Activated T-cell treated with anti-CD3 and anti-CD28 coated beads for 4 hours (primary cell): Measurements from ENCODE around the gene RPUSD4.
"Not testable (repeated sequence)": the region's sequence is repeated elsewhere in the genome, so short reads cannot be mapped to it uniquely, and the experiment has no call there.

Experiments
- DNase-seq: peaks from one replicate; pipeline ENCODE4 v3.0.0-alpha.2; 2020

Gene RPUSD4, protein sequence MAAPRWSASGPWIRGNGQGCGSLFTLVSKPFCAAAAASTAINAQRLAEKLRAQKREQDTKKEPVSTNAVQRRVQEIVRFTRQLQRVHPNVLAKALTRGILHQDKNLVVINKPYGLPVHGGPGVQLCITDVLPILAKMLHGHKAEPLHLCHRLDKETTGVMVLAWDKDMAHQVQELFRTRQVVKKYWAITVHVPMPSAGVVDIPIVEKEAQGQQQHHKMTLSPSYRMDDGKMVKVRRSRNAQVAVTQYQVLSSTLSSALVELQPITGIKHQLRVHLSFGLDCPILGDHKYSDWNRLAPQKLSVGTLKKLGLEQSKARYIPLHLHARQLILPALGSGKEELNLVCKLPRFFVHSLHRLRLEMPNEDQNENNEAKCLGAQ

DNA sequence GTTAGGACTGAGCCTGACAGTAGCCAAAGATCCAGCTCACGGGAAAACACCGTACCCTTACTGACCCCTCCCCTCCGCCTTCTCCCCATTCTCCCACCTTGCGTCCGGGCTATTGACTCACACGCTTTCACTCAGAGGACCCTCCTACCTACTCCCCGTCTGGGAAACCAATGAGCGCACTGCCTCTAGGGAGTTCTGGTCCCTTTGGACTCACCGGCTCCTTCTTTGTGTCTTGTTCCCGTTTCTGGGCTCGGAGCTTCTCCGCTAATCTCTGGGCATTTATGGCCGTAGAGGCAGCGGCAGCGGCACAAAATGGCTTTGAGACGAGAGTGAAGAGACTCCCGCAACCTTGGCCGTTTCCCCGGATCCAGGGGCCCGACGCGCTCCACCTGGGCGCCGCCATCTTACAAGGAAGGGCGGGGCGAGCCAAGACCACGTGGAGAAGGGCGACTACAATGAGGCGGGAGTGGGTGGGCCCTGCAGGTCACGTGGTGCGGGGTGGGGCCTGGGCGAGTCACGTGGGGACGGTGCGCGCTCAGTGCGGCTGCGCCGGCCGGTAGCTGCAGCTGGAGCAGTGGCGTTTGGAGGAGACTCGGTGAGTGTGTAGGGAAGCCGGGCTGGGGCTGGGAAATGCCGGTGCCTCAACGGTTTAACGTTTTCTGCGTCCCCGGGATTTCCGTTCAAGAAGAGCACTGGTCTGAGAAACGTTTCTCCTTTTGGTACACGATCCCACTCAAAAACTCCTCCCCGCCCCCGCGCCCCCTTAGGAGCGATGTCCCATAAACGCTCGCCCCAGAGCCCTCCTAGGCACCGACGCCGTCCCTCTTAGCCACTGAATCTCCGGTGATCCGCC is at the start of gene RPUSD4, which contains the start of gene FAM118B:
RPUSD4 (minus strand) TSS at position 415 of the 853 bp plus-strand sequence; CDS start at position 403, 12 bp downstream.
FAM118B (plus strand) TSS at position 547 of the 853 bp plus-strand sequence. CDS start 23,220 bp downstream, outside the sequence.
- peak; percentile 99 for DNase-seq

DNA sequence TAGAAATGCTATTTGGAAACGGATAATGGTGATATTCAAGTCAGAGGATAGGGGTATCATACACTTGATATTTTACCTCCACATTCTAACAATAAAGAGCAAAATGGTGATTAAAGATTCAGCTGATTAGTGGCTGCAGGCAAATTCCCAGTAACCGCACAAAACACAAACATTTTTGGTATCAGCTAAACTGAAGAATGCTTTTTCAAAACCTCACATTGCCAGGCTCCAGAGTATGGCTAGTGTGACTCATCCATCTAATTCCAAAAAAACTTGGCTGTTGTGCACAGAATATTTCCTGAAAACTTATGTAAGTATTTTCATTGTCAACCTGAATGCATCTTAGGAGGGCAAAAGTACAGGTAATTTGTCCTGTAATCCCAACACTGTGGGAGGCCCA is 46.3 kb upstream of the RPUSD4 start:
- no peak for DNase-seq

DNA sequence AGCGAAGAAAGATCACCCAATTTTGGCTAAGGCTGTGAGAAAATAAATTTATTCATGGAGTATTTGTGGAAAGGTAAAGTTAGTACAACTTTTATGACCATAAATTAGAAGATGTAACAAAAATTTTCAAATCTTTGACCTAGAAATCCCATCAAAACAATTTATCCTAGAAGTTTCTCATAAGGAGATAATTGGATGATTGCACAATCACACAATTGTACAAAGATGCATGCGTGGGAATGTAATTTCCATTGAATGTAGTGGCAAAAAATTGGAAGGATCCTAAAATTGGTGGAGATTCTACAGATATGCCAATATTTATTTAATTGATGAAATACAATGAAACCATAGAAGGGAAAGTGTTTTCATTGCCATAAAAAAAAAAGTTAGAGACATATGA is 45.7 kb upstream of the RPUSD4 start:
- DNase-seq, result no peak

DNA sequence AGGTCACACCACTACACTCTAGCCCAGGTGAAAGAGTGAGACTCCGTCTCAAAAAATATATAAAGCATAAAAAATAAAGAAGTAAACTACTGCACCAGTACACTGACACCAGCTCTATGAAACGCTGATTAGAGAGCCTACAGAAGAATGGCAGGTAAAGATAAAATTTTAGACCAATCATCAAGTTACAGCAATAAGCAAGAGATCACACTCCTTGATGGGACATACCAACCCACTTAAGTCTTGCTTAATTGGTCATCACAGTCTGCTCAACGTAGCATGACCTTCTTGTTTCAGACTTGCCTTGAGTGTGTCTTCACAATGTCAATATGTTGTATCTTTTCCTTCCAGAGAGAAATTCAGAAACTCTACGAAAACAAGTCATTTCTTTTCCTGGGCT is 44.8 kb upstream of the RPUSD4 start:
- DNase-seq, result no peak

DNA sequence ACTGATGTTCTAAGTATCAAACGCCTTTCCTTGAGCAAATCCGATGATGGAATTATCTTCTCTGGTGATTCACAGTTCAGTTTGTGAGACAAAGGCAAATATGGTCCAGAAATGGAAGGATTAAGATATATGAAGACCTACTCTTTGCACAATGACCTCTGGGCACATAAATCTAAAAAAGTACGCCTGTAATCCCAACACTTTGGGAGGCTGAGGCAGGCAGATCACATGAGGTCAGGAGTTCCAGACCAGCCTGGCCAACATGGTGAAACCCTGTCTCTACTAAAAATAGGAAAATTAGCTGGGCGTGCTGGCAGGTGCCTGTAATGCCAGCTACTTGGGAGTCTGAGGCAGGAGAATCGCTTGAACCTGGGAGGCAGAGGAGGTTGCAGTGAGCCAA is 44.1 kb upstream of the RPUSD4 start:
- DNase-seq, result not testable (repeated sequence)

DNA sequence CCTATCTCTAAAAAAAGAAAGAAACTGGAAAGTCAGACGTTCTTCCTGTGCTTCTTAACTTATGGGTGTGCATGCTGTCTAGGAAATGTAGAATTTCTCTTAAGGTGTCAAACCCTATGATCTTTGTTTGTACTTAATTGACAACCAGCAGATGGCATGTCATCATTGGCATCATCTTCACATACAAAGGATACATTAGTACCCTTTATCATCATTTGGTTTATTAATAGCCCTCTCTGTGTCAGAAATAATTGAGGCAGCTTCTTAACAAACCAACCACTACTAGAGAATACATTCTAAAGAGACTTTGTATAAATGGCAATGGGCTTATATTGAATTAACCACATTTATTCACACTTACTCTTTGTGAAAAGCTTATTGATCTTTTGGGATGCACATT is 43.4 kb upstream of the RPUSD4 start:
- no peak for DNase-seq

DNA sequence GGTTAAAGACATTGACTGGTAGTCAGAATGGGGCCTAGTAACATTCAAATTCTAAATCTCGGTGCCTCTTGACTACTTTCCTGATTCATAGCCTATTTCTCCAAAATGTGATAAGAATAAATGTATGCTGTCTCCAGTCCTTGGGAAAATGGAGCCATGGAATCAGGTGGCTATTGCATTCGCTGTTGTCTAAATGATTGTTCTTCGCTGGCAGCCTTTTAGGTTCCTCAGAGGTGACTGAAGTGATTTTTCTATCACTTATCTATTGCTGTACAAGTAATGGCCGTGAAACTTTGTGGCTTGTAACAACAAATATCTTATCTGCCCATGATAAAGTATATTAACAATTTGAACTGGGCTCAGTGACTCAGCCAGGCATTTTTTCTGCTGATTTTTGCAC is 41.8 kb upstream of the RPUSD4 start:
- DNase-seq, result no peak

DNA sequence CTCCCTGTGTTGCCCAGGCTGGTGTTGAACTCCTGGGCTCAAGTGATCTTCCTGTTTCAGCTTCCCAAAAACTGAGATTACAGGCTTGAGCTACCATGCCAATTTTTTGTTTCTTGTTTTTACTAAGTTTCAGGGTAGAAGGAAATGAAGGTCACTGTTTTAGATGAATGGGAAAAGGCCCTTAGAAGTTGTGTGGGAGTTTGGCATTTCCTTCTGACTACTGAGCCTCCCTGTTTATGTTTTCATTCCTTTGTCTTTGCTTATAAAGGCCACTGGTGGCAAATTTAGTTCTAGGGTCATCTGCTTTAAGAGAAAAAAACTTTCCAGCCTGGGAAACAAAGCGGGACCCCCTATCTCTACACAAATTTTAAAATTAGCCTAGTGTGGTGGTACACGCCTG is 35.2 kb upstream of the RPUSD4 start:
- no peak for DNase-seq

DNA sequence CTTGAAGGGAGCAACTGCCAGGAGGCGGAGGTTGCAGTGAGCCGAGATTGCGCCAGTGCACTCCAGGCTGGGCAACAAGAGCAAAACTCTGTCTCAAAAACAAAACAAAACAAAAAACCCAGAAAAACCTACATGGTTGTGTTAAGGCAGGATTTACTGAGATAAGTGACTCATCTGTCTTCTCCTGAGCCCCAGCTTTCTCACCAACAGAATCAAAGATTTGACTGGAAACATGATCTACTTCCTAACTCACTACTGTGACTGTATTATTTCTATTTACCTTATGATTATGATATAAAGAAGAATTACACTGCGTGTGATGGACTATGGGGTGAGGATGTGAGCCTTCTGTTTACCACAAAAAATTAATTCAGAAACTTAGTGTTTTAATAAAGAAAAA is 21.9 kb upstream of the RPUSD4 start:
- DNase-seq, result no peak

DNA sequence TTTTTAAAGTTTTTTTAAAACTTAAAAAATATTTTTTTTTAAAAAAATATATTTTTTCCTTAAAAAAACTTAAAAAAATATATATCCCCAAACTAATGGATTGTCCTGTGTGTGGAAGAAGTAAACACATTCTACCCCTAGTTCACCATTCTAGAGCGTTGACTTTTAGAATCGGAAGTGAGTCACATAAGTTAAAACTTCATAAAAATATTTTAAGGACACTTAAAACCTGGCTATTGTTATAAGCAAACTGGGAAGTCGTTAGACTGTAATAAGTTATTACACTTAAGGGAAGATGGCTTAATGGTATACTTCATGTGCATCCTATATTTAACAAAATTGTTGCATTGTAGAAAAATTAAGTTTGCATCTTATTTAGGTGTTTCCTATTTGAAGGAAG is 21.2 kb upstream of the RPUSD4 start:
- DNase-seq, result no peak

DNA sequence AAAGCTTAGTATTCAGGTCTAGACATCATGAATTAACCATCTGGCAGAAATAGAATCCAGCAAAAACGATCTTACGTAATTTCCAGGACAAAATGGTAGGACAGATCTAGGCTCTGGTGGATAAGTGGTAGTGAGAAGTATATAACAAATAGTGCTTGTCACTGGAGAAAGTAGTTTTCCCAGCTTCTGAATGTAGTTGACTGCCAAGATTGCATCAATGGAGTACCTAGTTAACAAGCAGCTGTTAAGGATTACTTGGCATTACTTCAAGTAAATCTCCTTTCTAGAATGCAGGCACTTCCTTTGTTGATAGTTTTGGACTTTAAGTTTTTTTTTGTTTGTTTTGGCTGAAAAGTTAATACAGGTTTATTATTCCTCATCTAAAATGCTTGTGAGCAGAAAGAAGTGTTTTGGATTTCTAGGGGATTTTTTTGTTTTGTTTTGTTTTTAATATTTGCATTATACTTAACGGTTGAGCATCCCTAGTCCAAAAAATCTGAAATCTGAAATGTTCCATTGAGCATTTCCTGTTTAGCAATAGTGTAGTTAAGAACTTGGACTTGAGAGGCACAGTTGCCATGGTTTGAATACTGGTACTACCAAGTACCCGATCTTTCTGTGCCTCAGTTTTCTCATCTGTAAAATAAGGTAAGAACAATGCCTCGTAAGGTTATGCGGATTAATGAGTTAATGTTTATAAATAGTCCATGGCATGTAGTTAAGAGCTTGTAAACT is 20.4 kb upstream of the RPUSD4 start:
- DNase-seq, result no peak

DNA sequence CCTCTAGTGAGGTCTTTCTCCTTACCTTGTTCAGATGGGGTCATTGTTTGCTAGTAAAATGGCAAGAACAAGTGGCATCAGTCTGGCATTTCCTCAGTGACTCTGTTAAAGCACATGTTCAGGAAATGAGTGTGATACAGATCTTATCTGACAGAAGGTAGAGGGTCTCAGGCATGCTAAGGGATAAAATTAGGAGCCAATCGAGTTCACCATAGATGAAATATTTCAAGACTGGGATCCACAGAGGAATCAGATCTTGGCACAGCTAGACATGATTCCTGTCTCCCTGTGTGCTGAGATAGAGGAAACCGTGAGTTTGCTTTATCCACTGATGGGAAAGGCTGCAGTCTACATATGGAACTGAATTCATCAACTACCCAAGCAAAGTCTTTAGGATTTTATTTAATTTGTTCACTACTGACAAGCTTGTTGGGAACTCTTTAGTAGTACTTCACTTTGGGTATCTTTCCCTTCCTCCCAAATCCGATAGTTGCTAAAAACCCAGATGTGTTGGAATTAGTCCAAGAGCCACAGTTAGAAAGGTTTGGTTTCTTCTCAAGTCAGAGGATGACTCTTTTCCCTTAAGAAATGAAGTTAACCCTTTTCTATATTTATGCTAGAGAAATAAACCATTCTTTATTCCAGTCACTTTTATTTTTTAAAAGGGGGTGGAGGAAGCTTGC is 18.5 kb upstream of the RPUSD4 start:
- no peak for DNase-seq

DNA sequence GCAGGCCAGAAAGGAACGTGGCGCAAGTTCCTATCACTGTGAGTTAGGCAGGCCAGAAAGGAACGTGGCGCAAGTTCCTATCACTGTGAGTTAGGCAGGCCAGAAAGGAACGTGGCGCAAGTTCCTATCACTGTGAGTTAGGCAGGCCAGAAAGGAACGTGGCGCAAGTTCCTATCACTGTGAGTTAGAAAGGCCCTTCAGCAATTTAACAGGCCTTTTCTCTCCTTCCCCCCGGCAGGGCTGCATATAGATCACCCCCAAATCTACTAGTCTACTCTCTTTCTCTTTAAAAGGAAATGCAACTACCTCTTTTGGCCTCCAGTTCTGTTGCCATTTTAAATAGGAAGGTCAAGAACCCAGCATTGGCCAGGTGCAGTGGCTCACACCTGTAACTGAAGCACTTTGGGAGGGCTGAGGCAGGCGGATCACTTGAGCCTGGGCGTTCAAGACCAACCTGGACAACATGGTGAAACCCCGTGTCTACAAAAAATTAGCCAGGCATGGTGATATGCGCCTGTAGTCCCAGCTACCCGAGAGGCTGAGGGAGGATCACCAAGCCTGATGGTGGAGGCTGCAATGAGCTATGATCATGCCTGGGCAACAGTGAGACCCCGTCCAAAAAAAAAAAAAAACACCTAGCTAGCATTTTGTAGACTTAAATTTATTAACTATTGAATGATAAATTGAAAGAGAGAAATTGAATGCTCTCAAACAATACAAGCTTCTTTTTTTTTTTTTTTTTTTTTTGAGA is 15.1 kb upstream of the RPUSD4 start:
- DNase-seq, result no peak

DNA sequence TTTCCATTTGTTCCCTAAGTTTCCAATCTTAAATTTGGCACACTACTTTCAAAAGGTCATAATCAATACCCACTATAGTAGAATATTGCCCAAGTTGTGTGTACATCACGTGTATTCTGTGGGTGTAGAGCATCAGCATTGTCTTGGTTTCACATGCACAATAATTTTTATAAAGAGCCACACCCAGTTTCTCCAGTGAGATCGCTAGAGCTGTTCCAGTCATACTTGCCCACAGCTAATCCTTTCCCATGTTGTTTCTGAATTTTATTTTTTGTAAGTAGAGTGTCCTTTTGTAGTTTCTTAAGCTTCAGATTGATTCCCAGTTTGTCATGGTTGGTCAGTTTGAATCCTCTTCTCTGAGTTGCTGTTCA is 13.8 kb upstream of the RPUSD4 start:
- no peak for DNase-seq

DNA sequence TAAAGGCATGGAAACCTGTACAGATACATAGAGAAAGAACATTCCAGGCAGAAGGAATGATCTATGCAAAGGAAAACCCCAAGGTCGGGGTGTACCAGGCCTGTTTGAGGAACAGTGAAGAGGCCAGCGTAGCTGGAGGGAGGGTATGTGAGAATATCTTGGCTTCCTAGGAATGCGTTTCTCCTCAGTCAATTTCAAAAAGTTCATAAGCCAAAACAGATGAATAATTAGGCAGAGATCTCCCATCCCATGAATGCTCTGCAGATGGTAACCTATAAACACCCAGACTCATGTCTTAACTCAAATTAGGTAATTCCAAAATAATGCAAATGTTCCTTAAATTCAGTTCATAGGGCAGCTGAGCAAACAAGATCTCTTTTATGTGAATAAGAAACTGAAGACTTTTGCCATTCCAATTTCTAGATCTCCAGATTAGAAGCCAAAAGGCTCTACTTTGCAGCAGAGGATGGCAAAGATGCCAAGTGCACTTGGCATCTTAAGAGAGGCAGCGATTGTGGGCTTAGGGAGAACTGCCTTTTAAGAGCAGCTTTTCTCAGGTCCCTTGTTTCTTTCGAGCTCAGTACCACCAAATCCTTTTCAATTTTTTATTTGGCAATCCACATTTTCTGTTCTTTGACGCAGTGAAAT is 13.3 kb upstream of the RPUSD4 start:
- DNase-seq, result no peak

DNA sequence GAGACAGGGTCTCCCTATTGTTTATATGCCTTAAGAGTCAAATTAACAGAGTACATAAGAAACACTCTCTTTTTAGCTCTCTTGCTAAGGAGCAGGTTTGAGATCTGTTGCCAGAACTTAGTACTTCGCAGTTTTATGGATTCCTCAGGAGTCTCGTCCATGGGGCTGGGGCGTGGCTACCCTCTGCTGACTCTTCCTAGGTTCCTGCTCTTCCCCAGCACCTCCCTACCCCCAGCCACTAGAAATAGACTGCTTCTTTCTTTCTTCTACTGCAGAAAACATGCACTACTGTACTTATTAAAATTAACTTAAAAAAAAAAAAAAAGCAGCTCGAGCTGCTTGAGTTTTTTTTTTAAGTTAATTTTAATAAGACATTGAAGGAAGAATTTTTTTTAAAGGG is 8.1 kb upstream of the RPUSD4 start:
- DNase-seq, result no peak

DNA sequence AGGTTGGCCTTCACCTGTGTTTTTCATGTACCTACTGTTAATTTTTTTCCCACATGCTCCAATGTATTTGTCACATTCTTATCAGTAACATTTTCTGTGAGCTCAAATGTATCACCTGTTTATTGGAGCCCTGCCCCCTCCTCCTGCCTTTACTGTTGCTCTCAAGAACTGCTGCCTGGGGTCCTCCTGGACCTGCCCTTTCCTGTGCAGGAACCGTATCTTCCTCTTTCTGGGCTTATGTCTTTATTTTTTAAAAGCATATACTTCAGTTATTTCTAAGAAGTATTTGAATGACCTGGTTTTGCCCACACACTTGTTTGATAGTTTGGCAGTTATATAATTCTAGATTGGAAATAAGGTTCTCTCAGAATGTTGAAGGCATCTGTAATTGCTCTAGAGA is 6.0 kb upstream of the RPUSD4 start:
- DNase-seq, result no peak

DNA sequence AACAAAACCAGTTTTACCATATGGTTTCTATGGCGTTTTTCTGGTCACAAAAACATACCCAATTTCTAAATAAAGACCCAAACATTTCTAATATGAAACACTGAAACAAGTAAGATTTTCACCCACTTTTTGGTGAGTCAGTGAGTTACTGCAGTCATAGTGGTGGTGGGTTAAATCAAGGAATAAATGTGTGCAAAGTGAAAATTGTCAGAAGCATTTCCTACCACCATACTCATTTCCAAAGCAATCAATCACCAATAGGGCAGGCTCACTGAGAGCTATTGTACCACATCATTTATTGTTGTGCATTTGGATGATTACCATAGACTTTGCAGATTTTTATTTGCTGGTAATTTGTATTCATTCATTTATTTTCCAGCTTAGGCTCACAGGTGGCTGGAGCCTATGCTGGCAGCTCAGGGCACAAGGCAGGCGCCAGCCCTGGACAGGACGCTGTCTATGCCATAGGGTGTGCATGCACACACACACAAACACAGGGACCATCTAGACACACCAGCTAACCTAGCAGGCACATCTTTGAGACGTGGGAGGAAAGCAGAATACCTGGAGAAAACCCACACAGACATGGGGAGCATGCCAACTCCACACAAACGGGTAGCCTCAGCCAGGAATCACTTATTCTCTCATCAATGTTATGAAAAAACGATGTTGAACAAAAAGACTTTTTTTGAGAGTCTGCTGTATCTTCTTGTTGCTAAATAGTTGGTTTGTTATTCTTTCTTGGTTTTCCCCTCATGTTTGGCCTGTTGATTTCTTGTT is 5.3 kb upstream of the RPUSD4 start:
- DNase-seq, result no peak

DNA sequence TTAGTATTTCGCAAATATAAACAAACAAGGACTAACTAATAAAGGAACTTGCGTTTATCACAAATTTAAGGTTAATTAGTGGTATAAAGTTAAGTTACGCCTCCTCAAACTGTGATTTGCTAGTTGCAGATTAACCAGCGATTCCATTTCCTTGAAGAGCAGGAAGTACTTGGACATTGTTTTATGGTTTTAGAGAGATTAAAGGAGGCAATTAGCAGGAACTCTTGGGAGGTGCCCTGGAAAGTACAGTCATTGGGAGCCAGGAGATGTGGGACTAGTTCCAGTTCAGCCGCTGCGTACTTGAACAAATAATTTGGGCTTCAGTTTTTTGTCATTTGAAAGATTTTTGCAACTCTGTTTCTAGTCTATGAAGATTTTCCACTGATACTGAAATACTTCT is 3.4 kb upstream of the RPUSD4 start:
- DNase-seq, result no peak

DNA sequence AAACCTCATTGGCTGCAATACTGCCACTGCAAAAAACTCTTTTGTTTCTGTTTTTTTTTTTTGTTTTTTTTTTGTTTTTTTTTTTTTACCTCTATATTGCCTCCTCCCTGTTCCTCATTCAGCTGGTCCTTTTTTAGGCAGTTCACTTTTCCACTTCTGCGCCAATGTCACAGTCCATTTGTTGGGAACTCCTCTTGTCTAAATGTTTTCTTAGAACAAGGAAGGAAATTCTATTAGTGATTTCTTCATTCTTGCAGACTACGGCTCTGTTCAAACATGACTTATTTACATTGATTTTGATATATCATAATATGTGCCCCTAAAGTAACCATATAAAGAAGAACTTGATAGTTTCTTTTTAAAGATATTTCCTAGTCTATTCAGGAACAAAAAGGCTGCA is 3.0 kb upstream of the RPUSD4 start:
- no peak for DNase-seq
